Colon (tissue), 2 donors: ENCODE data around the gene SDK1.

Source experiments
- FAIRE-seq: peaks from 2 replicates; lab custom pipeline; 2012; peaks lifted over from hg19 to GRCh38; lab: Jason Lieb, UNC
- donor health status: control.
- donor health status: control.

Gene SDK1

GRCh38 chr7:4056552-4057288 is 755.7 kb downstream of the SDK1 start:
- FAIRE-seq: no peak

DNA sequence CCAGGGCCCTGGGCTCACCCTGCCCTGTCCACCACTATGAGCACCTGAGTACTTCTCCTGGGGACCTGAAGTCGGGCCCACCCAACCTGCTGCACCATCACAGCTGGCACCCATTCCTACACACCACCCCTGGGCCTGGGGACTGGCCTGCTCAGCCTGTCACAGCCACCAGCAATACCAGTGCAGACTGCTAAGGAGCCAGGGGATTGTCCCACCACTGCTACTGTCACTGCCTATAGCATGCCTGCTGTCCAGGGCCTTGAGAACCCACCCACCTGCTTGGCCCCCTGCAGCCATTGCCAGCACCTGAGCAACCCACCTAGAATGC is 756.2 kb downstream of the SDK1 start:
- FAIRE-seq: no peak

DNA sequence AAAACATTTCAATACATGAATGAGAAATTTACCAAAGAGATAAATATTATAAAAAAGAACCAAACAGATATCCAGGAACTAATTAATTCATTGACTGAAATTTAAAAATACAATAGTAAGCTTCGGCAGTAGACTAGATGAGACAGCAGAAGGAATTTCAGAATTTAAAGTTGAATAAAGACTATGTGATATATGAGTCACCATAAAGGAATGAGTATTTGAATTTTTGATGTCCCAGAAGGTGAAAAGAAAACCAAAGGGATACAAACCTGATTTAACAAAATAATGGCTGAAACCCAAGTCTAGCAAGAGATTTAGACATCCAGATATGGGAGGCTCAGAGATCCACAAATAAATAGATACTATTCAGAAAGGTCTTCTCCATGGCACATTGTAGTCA is 757.1 kb downstream of the SDK1 start:
- FAIRE-seq: no peak

DNA sequence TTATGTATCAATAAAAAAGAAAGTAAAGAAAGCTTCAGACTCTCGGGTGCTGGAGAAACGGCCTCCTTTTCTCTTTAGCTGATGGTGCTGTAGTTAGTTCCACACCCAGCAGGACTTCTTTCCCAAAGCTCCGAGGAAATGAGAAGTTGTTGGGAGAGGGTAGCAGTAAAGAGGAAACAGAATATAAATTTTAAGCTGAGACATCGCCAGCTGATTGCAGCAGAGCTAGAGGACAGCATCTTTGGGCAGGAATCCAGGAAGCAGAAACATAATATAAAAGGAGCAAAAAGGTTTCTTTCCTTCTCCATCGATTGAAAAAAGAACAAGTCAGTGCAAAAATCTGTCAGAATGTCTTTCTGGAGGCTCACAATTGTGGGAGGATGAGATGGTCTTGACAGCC is 764.1 kb downstream of the SDK1 start:
- no peak for FAIRE-seq

DNA sequence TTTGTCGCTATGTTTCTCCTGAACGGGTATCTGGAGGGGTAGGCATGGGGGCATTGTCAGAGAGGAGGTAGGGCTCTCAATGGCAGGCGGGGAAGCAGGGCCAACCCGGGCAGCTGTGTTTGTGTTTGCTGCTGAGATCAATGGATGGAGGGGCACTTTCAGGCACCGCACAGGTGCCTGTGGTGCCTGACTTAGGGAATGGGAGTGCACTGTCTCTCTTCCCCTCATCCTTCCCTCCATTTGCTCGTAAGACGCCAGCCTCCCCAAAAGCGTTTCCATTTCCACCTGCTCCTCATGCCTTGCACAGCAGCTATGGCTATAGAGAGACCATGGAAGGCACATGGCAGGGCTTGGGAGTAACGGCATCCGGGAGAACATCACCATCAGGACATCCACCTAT is 765.2 kb downstream of the SDK1 start:
- FAIRE-seq: no peak

DNA sequence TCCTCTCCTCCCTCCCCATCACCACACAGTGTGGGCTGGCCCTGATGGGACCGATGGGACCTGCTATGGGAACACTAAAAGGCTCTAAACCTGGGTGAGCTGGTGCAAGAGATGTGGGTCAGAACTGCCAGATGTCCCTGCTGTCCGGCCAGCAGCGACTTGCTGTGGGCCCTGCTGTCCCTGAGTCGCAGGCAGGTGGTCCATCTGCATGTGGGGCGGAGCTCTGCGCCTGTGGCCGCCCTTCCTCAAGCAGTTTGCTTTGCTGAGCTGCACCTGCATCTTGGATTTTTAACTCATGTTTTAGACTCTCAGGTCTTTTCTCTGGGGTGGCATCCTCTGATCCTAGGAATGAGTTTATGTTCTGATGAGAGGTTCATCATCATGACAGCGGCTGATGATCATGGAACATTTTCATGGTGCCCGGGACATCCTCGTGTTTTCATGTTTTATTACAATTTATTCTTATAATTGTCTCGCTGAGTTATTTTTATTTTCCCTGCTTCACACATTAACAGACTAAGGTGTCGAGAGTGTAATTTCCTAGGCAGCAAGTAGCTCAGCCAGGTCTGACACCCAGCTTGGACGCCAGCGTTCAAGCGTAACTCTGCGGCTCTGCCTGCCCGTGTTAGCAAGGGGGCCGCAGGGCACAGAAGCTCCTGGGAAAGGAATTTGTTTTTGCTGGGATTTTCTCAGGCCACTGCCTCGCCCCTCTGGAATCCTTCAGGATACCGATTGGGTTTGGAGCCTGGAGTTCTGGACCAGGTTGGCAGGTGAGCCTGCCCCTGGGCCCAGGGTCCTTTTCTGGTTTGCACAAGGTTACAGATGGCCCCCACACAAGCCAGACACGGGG is 765.8 kb downstream of the SDK1 start:
- FAIRE-seq: no peak

GRCh38 chr7:4067476-4067760 is 766.4 kb downstream of the SDK1 start:
- FAIRE-seq: no peak

DNA sequence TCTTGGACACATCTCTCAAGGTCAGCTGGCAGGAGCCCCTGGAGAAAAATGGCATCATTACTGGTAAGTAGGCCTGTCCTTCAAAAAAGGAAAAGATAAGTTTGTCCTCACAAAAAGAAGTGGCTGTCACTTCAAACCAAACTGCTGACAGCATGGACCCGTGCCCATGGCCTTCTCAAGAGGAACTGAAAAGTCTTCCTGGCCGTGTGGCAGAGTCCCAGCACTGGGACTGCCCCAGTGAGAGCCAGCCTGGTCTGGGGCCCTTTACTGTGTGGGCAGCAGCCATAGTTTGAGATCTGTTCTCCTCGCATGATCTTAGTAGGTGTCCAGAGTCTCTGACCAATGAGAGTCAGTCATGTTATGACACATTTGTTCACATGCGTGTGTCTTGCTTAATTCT is 766.8 kb downstream of the SDK1 start:
- no peak for FAIRE-seq

GRCh38 chr7:4068286-4068685 is 767.2 kb downstream of the SDK1 start:
- FAIRE-seq: no peak

- FAIRE-seq: no peak
Observed at GRCh38 chr7:4069268-4070095, 768.4 kb downstream of the SDK1 start.

DNA sequence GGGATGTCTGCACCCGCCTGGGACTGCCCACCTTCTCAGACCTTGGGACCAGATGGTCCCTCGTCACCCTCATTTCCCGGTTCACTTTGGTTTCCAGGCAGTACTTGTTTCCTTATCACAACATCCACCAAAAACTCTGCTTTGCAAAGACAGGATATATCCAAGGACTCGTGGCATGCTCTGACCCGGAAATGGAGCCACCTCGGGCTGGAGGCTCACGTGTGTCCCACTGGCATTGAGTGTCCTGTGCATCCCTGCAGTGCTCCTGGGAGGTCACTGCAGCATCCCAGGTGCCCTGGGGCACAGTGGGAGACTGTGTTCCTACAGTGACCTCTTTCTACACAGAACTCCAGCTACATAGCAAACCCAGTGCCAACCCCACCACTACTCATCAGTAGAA is 769.2 kb downstream of the SDK1 start:
- no peak for FAIRE-seq

- FAIRE-seq: no peak
Observed at GRCh38 chr7:4071370-4072058, 770.5 kb downstream of the SDK1 start.

DNA sequence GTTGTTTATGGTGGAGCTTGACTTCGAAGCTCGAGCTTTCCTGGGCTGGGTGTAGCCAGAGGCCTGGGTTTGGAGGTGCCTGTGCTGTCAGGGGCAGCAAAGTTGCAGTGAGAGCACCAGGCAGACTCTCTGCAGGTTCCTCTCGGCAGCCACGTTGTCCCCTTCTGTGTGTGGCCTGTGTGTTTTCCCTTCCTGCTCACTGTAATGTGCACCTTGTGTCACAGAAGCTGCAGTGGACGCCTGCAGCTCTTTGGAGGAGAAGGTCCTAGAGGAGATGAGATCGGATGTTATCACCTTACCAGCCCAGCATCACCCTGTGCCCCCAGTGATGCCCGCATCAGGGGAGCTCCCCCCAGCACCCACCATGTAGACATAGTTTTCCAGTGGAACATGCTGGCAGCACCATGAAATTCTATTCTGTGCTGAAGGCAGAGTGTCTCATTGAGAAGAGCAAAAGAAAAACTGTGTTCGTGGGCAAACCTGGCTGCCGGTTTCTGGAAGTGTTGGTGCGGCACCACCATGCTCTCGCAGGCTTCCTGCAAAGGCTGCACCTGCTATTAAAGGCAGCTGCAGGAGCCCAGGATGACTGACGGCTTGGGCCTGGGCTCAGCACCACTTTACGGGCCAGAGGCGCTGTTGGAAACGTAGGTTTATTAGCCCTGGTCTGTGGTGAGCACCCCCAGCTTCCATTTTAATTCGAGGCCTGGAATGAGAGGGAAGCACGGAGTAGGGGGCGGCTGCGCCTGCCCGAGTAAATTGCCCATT is 771.3 kb downstream of the SDK1 start:
- no peak for FAIRE-seq

GRCh38 chr7:4073052-4073451 is 772.0 kb downstream of the SDK1 start:
- FAIRE-seq: no peak

DNA sequence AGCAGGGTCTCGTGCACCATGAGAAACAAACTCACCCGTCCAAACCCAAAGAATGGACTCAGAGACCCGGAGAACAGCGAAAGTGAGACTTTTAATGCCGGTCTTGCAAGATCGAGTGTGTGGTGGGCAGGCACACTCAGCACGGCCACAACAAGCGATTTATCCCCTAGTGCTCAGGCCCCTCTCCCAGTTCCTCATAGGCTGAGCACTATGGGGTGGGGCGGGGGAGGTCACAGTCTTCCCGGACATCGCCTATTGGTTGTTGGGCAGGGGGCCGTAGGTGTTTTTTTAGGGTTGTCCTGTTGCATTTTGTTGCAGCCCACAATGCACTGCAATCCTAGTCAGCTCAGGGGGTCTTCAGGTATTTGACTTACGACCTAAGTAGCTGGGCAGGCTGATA is 772.7 kb downstream of the SDK1 start:
- FAIRE-seq: no peak

GRCh38 chr7:4074407-4074806 is 773.4 kb downstream of the SDK1 start:
- no peak for FAIRE-seq

DNA sequence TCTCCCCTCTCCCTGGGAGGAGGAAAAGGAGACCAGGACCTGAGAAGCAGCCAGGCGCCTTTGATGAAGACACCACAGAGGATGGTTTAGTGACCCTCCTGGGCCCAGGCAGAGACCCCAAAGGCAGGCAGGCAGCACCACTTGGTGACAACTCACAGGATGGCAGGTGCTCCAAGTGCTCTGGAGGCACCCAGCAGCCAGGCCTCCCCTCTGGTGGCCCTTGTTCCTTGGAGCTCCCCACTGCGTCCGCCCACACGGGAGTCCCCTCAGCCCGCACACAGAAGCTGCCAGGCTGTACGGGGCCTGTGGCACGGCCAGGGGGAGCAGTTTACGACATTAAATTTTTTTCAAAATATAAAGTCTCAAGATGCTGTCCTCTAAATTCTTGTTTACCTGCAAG is 773.9 kb downstream of the SDK1 start:
- FAIRE-seq: no peak

GRCh38 chr7:4076701-4077294 is 775.7 kb downstream of the SDK1 start:
- FAIRE-seq: no peak

DNA sequence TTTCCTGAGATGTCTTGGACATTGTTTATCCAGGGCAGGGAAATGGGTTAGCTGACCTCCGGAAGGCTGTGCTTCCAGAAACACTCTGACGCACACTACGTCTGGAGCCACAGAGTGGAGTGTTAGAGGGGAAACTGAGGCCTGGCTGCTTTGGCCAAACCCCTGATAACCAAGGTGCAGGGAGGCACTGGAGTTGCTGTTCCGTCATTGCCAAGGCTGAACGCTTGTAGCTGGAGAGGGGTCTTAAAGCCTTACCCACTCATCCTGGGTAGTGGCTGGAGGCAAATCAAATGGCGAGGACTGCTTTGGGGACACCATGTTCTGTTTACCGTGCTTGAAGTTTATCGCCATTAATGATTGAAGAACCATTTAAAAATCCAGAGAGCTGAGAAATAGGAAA is 776.9 kb downstream of the SDK1 start:
- FAIRE-seq: no peak

GRCh38 chr7:4078580-4078979 is 777.5 kb downstream of the SDK1 start:
- no peak for FAIRE-seq

GRCh38 chr7:4079366-4079765 is 778.3 kb downstream of the SDK1 start:
- FAIRE-seq: no peak
